Spleen (tissue), 7 donors: ENCODE data around the gene CHST8.

Experiments
- CTCF ChIP-seq, 11 experiments: fragments of 200-600 bp in 7 of 11; fragments of 450-650 bp in 4 of 11; sonication (generic) in 4 of 11; IDR thresholded peaks in 8 of 11; conservative IDR thresholded peaks in 3 of 11; 1 replicate in 7 of 11; 2 replicates in 4 of 11; pipeline versions ENCODE4 v1.4.0 to v1.8.0; 2016 to 2021; ENCODE audit warnings: antibody characterized with exemption in 11 of 11, inconsistent platforms in 4 of 11, mild to moderate bottlenecking in 1 of 11
- POLR2A ChIP-seq, 3 donors: fragments of 450-650 bp; IDR thresholded peaks; one replicate each; pipeline ENCODE4 v1.5.1; 2017; ENCODE audit warnings: antibody characterized with exemption in 3 of 3, mild to moderate bottlenecking in 1 of 3
- donor health status: DM: no; HTN: no; CAD: no; lungs with moderate emphysema.
- donor health status: DM: no; HTN: no; CAD: no.
- donor health status: DM: no; HTN: no; CAD: no.

- TF ChIP-seq CTCF (IDR thresholded peaks at IDR 0.05 in 8 of 11, conservative IDR thresholded peaks at IDR 0.05 in 3 of 11) (no peak), POLR2A (IDR thresholded peaks at IDR 0.05) (no peak)
Measured at GRCh38 chr19:33590224-33590623, 31.5 kb upstream of the CHST8 start.
